NCI-H2196 (cell line): ENCODE data around the gene HUWE1.
A peak's percentile ranks its signal among the peaks of the same experiment; 100 is the strongest.
"Not testable (repeated sequence)": the region's sequence is repeated elsewhere in the genome, so short reads cannot be mapped to it uniquely, and the experiment has no call there.

Source experiments
- DNase-seq: peaks from one replicate; lab custom pipeline; 2025; ENCODE audit not compliant: unreplicated experiment; lab: John Stamatoyannopoulos, UW

HUWE1 gene

GRCh38 chrX:53511322-53511721 is 175.2 kb downstream of the HUWE1 start:
- DNase-seq: no peak

DNA sequence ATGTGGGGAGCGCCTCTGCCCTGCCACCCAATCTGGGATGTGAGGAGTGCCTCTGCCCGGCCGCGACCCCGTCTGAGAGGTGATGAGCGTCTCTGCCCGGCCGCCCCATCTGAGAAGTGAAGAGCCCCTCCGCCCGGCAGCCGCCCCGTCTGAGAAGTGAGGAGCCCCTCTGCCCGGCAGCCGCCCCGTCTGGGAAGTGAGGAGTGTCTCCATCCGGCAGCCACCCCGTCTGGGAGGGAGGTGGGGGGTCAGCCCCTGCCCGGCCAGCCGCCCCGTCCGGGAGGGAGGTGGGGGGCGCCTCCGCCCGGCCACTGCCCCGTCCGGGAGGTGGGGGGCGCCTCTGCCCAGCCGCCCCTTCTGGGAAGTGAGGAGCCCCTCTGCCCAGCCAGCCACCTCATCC is 182.5 kb downstream of the HUWE1 start:
- DNase-seq: not testable (repeated sequence)

GRCh38 chrX:53494436-53494835 is 192.1 kb downstream of the HUWE1 start:
- peak; percentile 10 for DNase-seq

DNA sequence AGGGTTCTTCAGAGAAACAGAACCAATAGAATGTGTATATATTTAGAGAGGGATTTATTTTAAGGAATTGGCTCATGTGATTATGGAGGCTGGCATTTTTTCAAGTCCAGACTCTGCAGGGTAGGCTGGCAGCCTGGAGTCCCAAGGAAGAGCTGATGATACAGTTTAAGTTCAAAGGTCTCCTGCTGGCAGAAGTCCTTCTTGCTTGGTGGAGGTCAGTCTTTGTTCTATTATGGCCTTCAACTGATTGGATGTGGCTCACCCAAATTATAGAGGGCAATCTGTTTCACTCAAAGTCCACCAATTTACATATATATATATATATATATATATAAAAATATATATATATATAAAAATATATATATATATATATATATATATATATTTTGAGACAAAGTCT is 200.2 kb downstream of the HUWE1 start:
- no peak for DNase-seq

GRCh38 chrX:53483838-53484405 is 202.6 kb downstream of the HUWE1 start:
- DNase-seq: no peak

DNA sequence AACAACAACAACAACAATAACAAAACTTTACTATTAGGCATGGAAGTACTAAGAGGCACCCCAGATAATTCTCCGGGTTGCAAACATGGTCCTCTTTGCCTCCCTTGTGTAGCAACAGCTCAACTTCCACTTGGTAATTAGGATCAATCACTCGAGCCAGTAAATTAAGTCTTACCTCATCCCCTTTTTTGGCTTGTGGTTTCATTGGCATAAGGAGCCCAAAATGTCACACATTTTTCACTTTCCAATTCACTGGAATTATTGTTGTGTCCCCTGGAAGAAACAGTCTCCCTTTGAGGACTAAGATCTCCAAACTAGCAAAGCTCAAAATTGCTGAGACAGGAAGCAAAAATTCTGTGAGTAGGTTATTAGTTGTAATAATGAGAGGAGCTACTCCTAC is 203.1 kb downstream of the HUWE1 start:
- no peak for DNase-seq
